Common myeloid progenitor, CD34-positive (primary cell): ENCODE measurements around the gene RPL18A.

Experiments
- CTCF ChIA-PET: fragments of 350-600 bp; sonication (Branson Sonifier 250); formaldehyde crosslinking; loops from one replicate; lab custom pipeline; 2021; ENCODE audit warnings: antibody characterized with exemption; lab: Charles Lee
- POLR2A ChIA-PET: fragments of 350-600 bp; sonication (Branson Sonifier 250); formaldehyde crosslinking; loops from one replicate; lab custom pipeline; 2021; ENCODE audit warnings: antibody characterized with exemption; lab: Charles Lee
- DNase-seq, 3 donors: peaks; one replicate each; pipeline versions ENCODE4 v3.0.0 to v3.0.0-alpha.2; 2013
- H3K27ac ChIP-seq, 2 experiments: 1 replicate in 1 of 2; 2 replicates in 1 of 2; pipeline ENCODE4 v1.7.0; 2013; ENCODE audit warnings: inconsistent platforms in 2 of 2, low read length in 2 of 2, mild to moderate bottlenecking in 2 of 2, low read depth in 1 of 2, moderate library complexity in 1 of 2; ENCODE audit not compliant: severe bottlenecking in 2 of 2, insufficient read depth in 1 of 2, poor library complexity in 1 of 2
- H3K27me3 ChIP-seq, 5 experiments: replicated peaks in 2 of 5; 1 replicate in 3 of 5; 2 replicates in 2 of 5; pipeline versions ENCODE4 v1.6.1 to v1.7.0; 2013; ENCODE audit warnings: low read length in 4 of 5, mild to moderate bottlenecking in 2 of 5, moderate library complexity in 2 of 5, inconsistent platforms in 1 of 5; ENCODE audit not compliant: insufficient read depth in 5 of 5, control insufficient read depth in 4 of 5
- H3K36me3 ChIP-seq, 4 experiments: 1 replicate in 2 of 4; 2 replicates in 2 of 4; pipeline versions ENCODE4 v1.6.1 to v1.7.0; 2013; ENCODE audit warnings: low read length in 3 of 4, control low read depth in 1 of 4, mild to moderate bottlenecking in 1 of 4; ENCODE audit not compliant: control insufficient read depth in 4 of 4, insufficient read depth in 4 of 4
- H3K4me1 ChIP-seq, 4 experiments: 1 replicate in 3 of 4; 2 replicates in 1 of 4; pipeline versions ENCODE4 v1.6.1 to v1.7.1; 2013; ENCODE audit warnings: low read length in 3 of 4, mild to moderate bottlenecking in 3 of 4, control low read depth in 1 of 4, inconsistent platforms in 1 of 4, moderate library complexity in 1 of 4; ENCODE audit not compliant: control insufficient read depth in 4 of 4, insufficient read depth in 4 of 4; ENCODE audit errors: control extremely low read depth in 1 of 4
- H3K4me3 ChIP-seq, 7 experiments: 1 replicate in 4 of 7; 2 replicates in 3 of 7; pipeline versions ENCODE4 v1.5.1 to v1.7.0; 2013; ENCODE audit warnings: mild to moderate bottlenecking in 7 of 7, low read length in 6 of 7, moderate library complexity in 6 of 7, inconsistent platforms in 2 of 7, low read depth in 2 of 7, control low read depth in 1 of 7; ENCODE audit not compliant: insufficient read depth in 4 of 7, control insufficient read depth in 1 of 7; ENCODE audit errors: extremely low read depth in 1 of 7
- H3K9me3 ChIP-seq, 5 experiments: 1 replicate in 4 of 5; 2 replicates in 1 of 5; pipeline versions ENCODE4 v1.6.1 to v1.7.1; 2013; ENCODE audit warnings: low read length in 4 of 5, mild to moderate bottlenecking in 2 of 5, inconsistent platforms in 1 of 5, low read depth in 1 of 5, moderate library complexity in 1 of 5; ENCODE audit not compliant: control insufficient read depth in 4 of 5, insufficient read depth in 2 of 5; ENCODE audit errors: control extremely low read depth in 1 of 5
- WGBS: methylation state at CpG from one replicate; pipeline ENCODE4 v1.1.5; 2013; ENCODE audit not compliant: insufficient coverage; 5-methylcytosine and 5-hydroxymethylcytosine counted together

Gene RPL18A

GRCh38 chr19:17908244-17908643 lies 48.5 kb downstream of the RPL18A start:
- no CpG with 5 or more reads among the region's 3 CpGs for WGBS
- no peak for DNase-seq
- Histone ChIP-seq H3K4me1 (no peaks in the 10 kb centered on the region), H3K27me3 (peaks cover 0 to 2% (median 0%) of the 10 kb centered on the region in 5 experiments), H3K4me3 (no peak overlapping the region), H3K36me3 (no peaks in the 10 kb centered on the region), H3K27ac (no peak overlapping the region), H3K9me3 (peaks cover 0 to 3% (median under 1%) of the 10 kb centered on the region in 5 experiments)
- ChIA-PET POLR2A (no interaction called here), CTCF (interaction anchor here (1.5 kb wide), 1 partner anchor 24 kb away, joined by 5 read pairs; the partner anchor contains the start of gene CCDC124)

GRCh38 chr19:17909003-17909732 lies 49.5 kb downstream of the RPL18A start:
- DNase-seq: no peak
- 73% methylated on average over 4 of the region's 7 CpGs for WGBS
- no peak overlapping the region for H3K27ac ChIP-seq

GRCh38 chr19:17910791-17911360 lies 51.2 kb downstream of the RPL18A start:
- POLR2A ChIA-PET: no interaction called here
- DNase-seq: no peak
- WGBS: 92% methylated on average over 7 of the region's 11 CpGs

More at GRCh38 chr19:17909003-17909732, 49.5 kb downstream of the RPL18A start:
- peaks cover 0 to 10% (median 4%) of the 10 kb centered on the region in 5 experiments for H3K9me3 ChIP-seq
- H3K4me1 ChIP-seq: no peaks in the 10 kb centered on the region
- H3K27me3 ChIP-seq: peaks cover 0 to 2% (median 0%) of the 10 kb centered on the region in 5 experiments
- H3K4me3 ChIP-seq: no peak overlapping the region
- POLR2A ChIA-PET: interaction anchor here (0.6 kb wide), 1 partner anchor 32 kb away, joined by 5 read pairs; no protein-coding TSS in a partner anchor
- H3K36me3 ChIP-seq: no peaks in the 10 kb centered on the region
- CTCF ChIA-PET: interaction anchor here (1.5 to 1.7 kb wide), 2 partner anchors 23 to 38 kb away, joined by 3 to 5 read pairs; partner anchors contain the start of gene CCDC124

More at GRCh38 chr19:17910791-17911360, 51.2 kb downstream of the RPL18A start:
- peaks cover 0 to 2% (median 0%) of the 10 kb centered on the region in 5 experiments for H3K27me3 ChIP-seq
- H3K27ac ChIP-seq: no peak overlapping the region
- H3K36me3 ChIP-seq: no peaks in the 10 kb centered on the region
- CTCF ChIA-PET: no interaction called here
- peaks cover 0 to 10% (median 4%) of the 10 kb centered on the region in 5 experiments for H3K9me3 ChIP-seq
- no peaks in the 10 kb centered on the region for H3K4me1 ChIP-seq
- no peak overlapping the region for H3K4me3 ChIP-seq
